Panc1 (cell line): Measurements from ENCODE around the gene ZNF446. TPM values are rescaled to one million over a fixed set of nuclear protein-coding genes. Genes with fewer than 3 reads are reported as not detected.

Experiments
- ATAC-seq: fragments of 200-7000 bp; cut with Tn5 transposase; 2 replicates; pipeline ENCODE4 v1.9.1; 2020; ENCODE audit warnings: mild to moderate bottlenecking, moderate library complexity
- BruUV-seq: library from RNA; stranded (reverse); fragments of 400-500 nt; replicated peaks from 2 replicates; lab custom pipeline; 2021; lab: Mats Ljungman, UMichigan
- CTCF ChIA-PET: fragments of 300-600 bp; sonication (Branson Sonifier 250); formaldehyde crosslinking; loops from one replicate; lab custom pipeline; 2022; ENCODE audit warnings: antibody characterized with exemption; lab: Charles Lee
- POLR2A ChIA-PET: fragments of 300-600 bp; sonication (Branson Sonifier 250); formaldehyde crosslinking; loops from one replicate; lab custom pipeline; 2022; ENCODE audit warnings: antibody characterized with exemption; lab: Charles Lee
- DNase-seq: peaks from one replicate; pipeline ENCODE4 v3.0.0-alpha.2; 2010; ENCODE audit warnings: low read depth, low spot score
- H3K27ac ChIP-seq: 2 replicates; pipeline ENCODE4 v1.5.1; 2011; ENCODE audit warnings: mild to moderate bottlenecking, low read length, inconsistent platforms
- H3K27me3 ChIP-seq: fragments of 200-500 bp; sonication (Bioruptor generic); 2 replicates; pipeline ENCODE4 v1.6.0; 2014; ENCODE audit warnings: low read length, inconsistent platforms; ENCODE audit not compliant: control insufficient read depth, insufficient read depth
- H3K36me3 ChIP-seq: fragments of 200-500 bp; sonication (Bioruptor generic); 2 replicates; pipeline ENCODE4 v1.5.1; 2014; ENCODE audit warnings: inconsistent platforms, mild to moderate bottlenecking, low read length, moderate library complexity; ENCODE audit not compliant: control insufficient read depth, insufficient read depth
- H3K4me1 ChIP-seq: 2 replicates; pipeline ENCODE4 v1.5.1; 2011; ENCODE audit warnings: inconsistent platforms, mild to moderate bottlenecking, low read length, moderate library complexity; ENCODE audit not compliant: control insufficient read depth, insufficient read depth
- H3K4me3 ChIP-seq, 2 experiments: 2 replicates each; pipeline ENCODE4 v1.5.1; 2011 to 2012; ENCODE audit warnings: low read depth in 2 of 2, low read length in 2 of 2, mild to moderate bottlenecking in 2 of 2, inconsistent platforms in 1 of 2, moderate library complexity in 1 of 2
- H3K9me3 ChIP-seq: fragments of 200-500 bp; sonication (Bioruptor generic); 2 replicates; pipeline ENCODE4 v1.5.1; 2014; ENCODE audit warnings: low read depth, mild to moderate bottlenecking, inconsistent platforms, low read length, moderate library complexity; ENCODE audit not compliant: control insufficient read depth, insufficient read depth
- POLR2AphosphoS5 ChIP-seq: IDR thresholded peaks from 2 replicates; pipeline ENCODE4 v1.6.1; 2012; ENCODE audit warnings: mild to moderate bottlenecking, low read depth, low read length, moderate library complexity
- REST ChIP-seq, 2 experiments: IDR thresholded peaks; 2 replicates each; pipeline ENCODE4 v1.6.1; 2011 to 2012; ENCODE audit warnings: low read depth in 2 of 2, control low read depth in 1 of 2, low read length in 1 of 2, mild to moderate bottlenecking in 1 of 2, moderate library complexity in 1 of 2; ENCODE audit not compliant: insufficient read depth in 1 of 2
- SIN3A ChIP-seq: IDR thresholded peaks from 2 replicates; pipeline ENCODE4 v1.6.1; 2012; ENCODE audit warnings: low read depth, mild to moderate bottlenecking, low read length, moderate library complexity, borderline replicate concordance; ENCODE audit not compliant: insufficient read depth
- TCF7L2 ChIP-seq: IDR thresholded peaks from 2 replicates; pipeline ENCODE4 v1.6.1; 2011; ENCODE audit warnings: mild to moderate bottlenecking, low read depth, low read length, inconsistent platforms
- in situ Hi-C: cut with HindIII; loops from 2 replicates; pipeline ENCODE4 v1.10.0; 2016; ENCODE audit warnings: low sequenced_read_pairs, low pct_unique_long_range_greater_than_20kb
- intact Hi-C: fragments of 100-400 bp; cut with micrococcal nuclease; formaldehyde crosslinking; loops from one replicate; pipeline ENCODE4 v1.10.0; 2022; ENCODE audit not compliant: unreplicated experiment
- total RNA-seq: library from RNA; stranded (reverse); gene quantifications from one replicate; pipeline ENCODE4 v1.2.1, GENCODE V29; 2021; ENCODE audit not compliant: unreplicated experiment
- TF ChIP-seq, protein P1 (sequence below): fragments of 450-650 bp; IDR thresholded peaks from 2 replicates; pipeline ENCODE4 v1.5.1; 2017; ENCODE audit warnings: mild to moderate bottlenecking

Gene ZNF446
- total RNA-seq, 1 experiment from 2014 or later = 20.7 TPM

DNA sequence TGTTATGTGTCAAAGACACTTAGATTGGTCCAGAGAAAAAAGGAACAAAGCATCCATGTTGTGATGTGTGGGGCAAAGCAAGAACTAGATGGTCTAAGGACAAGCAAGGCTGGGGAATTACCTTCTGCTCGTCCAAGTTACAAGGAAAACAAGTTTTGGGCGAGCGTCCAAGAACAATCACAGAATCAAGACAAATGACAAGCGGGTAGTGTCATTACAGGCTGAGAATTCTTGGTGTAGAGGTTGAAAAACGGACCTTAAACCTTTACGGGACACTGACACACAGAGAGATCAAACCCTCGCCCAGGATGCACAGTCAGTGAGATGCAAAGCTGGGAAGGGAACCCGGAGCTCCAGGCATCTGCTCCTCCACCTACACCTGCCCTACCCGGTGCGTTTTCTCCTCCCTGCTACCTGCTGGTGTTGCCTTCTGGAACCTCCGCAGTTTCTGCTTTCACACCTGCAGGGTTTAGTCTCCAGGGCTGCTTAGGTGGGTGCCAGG, 25.2 kb upstream of the ZNF446 start:
- intact Hi-C loops = no loop called here

DNA sequence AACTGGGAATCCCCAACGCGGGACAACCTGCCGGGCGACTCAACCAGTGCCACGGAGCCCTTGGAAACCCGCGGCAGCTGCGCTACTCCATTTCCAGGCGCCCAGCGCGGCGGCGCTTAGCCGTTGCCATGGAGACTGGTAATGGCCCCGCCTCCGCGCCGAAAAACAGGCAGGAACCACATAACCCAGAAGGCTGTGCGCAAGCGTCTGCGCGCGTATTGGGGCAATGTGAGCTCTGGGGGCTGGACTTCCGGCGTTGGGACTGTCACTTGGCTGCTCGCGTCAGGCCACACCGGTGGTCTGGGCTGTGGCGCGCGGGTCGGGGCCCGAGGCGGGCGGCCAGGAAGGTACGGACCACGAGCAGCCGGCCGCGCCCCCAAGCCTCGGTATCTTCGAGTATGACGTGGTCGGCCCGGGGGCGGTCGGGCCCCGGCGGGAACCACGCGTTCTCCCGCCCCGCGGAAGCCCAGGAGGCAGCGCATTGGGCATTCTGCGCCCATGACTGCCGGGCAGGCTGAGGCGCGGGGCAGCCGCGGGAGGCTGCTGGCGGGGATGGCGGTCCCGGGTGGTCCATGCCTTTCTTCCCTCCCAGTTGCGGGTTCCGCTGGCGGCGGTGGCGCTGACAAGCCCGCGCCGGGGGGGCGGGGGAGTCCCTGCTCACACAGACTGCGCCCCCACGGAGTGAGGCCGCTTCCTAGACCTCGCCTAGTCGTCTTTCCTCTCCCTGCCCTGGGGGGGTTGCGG, 24.6 kb upstream of the ZNF446 start, which contains the start of gene ZNF324B:
ZNF324B (plus strand) TSS at position 265 of the 744 bp plus-strand sequence. CDS start 2,080 bp downstream, outside the sequence.
- Histone ChIP-seq H3K9me3 (peaks cover 3% of the 10 kb centered on the region; the same call in 1 of the 2 replicates), H3K4me3 (peak within 1 kb of the TSS; percentile 76 to 84), H3K27ac (peak within 1 kb of the TSS; percentile 59; the same call in 1 of the 2 replicates), H3K27me3 (0 out of 2 replicates have a peak, but pooled peaks cover 4% of the 10 kb centered on the region), H3K4me1 (peaks cover 4% of the 10 kb centered on the region; the same call in 1 of the 2 replicates), H3K36me3 (no peaks in the 10 kb centered on the region)
- TF ChIP-seq POLR2AphosphoS5 = no peak; the same call in 1 of the 2 replicates
- TF ChIP-seq SIN3A = peak; percentile 72; the same call in 1 of the 2 replicates
- BruUV-seq = no TSS peak
- POLR2A ChIA-PET = interaction anchor here (0.6 kb wide), 1 partner anchor 27 kb away, joined by 7 read pairs; no protein-coding TSS in a partner anchor
- in situ Hi-C loops (no loop called here), intact Hi-C loops (no loop called here)
- CTCF ChIA-PET = no interaction called here
- DNase-seq = peak; percentile 75
- ATAC-seq = peak; percentile 99

More for the DNA sequence above, 25.2 kb upstream of the ZNF446 start:
- POLR2A ChIA-PET = no interaction called here
- ATAC-seq (peak; percentile 41), DNase-seq (no peak)
- 0 out of 2 replicates have a peak overlapping the region, but pooled peaks have one; percentile 7 for H3K27ac ChIP-seq
- peaks cover 3% of the 10 kb centered on the region; the same call in 1 of the 2 replicates for H3K9me3 ChIP-seq
- in situ Hi-C loops = no loop called here
- H3K36me3 ChIP-seq = no peaks in the 10 kb centered on the region
- peak overlapping the region; percentile 76 to 84 for H3K4me3 ChIP-seq
- CTCF ChIA-PET = no interaction called here
- TF ChIP-seq POLR2AphosphoS5 (no peak), REST (IDR thresholded peaks at IDR 0.05; ENCODE audit: insufficient read depth in 1 of 2, low read depth in 2 of 2, low read length in 1 of 2) (no peak), TCF7L2 (no peak), SIN3A (no peak)
- TF ChIP-seq, protein P1, sequence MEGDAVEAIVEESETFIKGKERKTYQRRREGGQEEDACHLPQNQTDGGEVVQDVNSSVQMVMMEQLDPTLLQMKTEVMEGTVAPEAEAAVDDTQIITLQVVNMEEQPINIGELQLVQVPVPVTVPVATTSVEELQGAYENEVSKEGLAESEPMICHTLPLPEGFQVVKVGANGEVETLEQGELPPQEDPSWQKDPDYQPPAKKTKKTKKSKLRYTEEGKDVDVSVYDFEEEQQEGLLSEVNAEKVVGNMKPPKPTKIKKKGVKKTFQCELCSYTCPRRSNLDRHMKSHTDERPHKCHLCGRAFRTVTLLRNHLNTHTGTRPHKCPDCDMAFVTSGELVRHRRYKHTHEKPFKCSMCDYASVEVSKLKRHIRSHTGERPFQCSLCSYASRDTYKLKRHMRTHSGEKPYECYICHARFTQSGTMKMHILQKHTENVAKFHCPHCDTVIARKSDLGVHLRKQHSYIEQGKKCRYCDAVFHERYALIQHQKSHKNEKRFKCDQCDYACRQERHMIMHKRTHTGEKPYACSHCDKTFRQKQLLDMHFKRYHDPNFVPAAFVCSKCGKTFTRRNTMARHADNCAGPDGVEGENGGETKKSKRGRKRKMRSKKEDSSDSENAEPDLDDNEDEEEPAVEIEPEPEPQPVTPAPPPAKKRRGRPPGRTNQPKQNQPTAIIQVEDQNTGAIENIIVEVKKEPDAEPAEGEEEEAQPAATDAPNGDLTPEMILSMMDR = no peak
- BruUV-seq = no TSS peak
- 0 out of 2 replicates have a peak, but pooled peaks cover 4% of the 10 kb centered on the region for H3K27me3 ChIP-seq
- H3K4me1 ChIP-seq = peaks cover 4% of the 10 kb centered on the region; the same call in 1 of the 2 replicates
